SK-MEL-5 (cell line): Measurements from ENCODE around the gene PPP1R26. TPM values are rescaled to one million over a fixed set of nuclear protein-coding genes. Genes with fewer than 3 reads are reported as not detected.
"Not testable (repeated sequence)": the region's sequence is repeated elsewhere in the genome, so short reads cannot be mapped to it uniquely, and the experiment has no call there.

Experiments
- DNase-seq: peaks from one replicate; pipeline ENCODE4 v3.0.0-alpha.2; 2016; ENCODE audit warnings: low read depth, low spot score
- in situ Hi-C: cut with HindIII; loops from 2 replicates; pipeline ENCODE4 v1.10.0; 2016; ENCODE audit warnings: low sequenced_read_pairs, high pct_unique_total_duplicates, low pct_unique_long_range_greater_than_20kb
- total RNA-seq: library from RNA; depleted of rRNA; stranded (reverse); fragments of >200 nt; shearing (Covaris generic); gene quantifications from 2 replicates; pipeline ENCODE4 v1.2.3, GENCODE V29; 2014

PPP1R26 gene
- total RNA-seq, 1 experiment from 2014 or later: 24.4 TPM

DNA sequence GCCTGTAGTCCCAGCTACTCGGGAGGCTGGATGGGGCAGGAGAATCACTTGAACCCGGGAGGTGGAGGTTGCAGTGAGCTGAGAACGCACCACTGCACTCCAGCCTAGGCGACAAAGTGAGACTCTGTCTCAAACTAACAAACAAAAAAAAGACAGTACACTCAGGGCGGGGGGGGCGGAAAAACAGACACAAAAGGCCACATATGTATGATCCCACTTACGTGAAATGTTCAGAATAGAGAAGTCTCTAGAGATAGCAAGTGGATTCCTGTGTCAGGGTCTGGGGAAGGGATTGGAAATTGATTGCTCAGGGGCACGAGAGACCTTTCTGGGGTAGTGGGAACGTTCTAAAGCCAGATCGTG is 32.6 kb downstream of the PPP1R26 start:
- in situ Hi-C loops: no loop called here
- DNase-seq: no peak

DNA sequence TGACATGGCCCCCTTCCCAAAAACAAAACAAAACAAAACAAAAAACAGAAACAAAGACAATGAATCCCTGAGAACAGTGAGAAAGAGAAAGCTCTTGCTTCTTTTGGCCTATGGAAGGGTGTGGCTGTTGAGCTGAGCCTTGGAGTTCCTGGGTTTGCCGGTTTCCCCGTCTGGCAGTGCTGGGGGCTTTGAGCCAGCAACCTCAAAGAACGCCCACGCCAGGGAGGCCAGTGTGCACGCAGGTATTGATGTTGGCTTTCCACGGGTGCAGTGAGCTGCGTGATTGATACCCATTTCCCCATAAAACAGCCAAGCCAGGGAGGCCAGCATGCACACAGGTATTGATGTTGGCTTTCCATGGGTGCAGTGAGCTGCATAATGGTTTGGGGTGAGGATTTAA is 33.3 kb downstream of the PPP1R26 start:
- DNase-seq: no peak
- in situ Hi-C loops: no loop called here

DNA sequence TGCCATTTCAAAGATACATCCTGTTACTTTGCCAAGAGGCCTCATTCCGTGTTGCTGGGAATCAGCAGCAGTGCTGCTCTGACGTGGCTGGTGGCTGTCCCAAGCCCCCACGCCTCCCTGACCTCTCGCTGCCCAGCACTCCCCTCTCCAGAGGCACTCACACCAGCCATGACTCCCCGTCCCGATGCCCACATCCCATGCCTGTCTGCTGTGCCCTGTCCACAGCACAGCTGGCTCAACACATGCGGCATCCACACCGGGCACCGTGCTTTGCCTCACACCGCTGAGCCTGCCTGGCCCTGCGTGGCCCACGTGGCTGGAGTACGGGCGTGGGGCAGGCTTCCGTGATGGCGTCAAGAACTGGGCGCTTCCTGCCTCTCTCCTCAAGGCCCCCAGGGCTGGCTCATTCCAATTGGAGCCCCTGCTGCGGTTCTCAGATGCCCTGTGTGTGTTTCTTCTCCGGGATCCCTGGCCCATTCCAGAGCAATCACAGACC is 33.8 kb downstream of the PPP1R26 start:
- no peak for DNase-seq
- in situ Hi-C loops: no loop called here

DNA sequence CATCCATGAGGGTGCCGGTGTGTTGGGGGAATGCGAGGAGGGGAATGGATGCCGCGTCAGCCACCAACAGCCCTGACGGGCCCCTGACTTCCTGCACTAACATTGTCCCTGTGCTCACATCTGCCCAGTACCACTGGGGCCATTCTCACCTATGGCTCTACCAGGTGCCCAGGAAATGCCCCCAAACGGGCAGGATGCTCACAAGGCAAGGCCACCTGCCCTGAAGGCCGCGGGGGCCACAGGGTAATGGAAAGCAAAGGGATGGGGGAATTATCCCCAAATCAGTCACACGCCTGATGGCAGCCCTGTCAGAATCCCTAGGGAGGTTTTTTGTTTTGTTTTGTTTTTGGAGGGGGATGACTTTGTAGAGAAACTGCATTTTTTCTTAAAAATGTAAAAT is 34.3 kb downstream of the PPP1R26 start:
- DNase-seq, in situ Hi-C loops: not testable (repeated sequence)

- in situ Hi-C loops: no loop called here
- DNase-seq: no peak
These were observed 34.9 kb downstream of the PPP1R26 start for GRCh38 chr9:135514342-135515082.

DNA sequence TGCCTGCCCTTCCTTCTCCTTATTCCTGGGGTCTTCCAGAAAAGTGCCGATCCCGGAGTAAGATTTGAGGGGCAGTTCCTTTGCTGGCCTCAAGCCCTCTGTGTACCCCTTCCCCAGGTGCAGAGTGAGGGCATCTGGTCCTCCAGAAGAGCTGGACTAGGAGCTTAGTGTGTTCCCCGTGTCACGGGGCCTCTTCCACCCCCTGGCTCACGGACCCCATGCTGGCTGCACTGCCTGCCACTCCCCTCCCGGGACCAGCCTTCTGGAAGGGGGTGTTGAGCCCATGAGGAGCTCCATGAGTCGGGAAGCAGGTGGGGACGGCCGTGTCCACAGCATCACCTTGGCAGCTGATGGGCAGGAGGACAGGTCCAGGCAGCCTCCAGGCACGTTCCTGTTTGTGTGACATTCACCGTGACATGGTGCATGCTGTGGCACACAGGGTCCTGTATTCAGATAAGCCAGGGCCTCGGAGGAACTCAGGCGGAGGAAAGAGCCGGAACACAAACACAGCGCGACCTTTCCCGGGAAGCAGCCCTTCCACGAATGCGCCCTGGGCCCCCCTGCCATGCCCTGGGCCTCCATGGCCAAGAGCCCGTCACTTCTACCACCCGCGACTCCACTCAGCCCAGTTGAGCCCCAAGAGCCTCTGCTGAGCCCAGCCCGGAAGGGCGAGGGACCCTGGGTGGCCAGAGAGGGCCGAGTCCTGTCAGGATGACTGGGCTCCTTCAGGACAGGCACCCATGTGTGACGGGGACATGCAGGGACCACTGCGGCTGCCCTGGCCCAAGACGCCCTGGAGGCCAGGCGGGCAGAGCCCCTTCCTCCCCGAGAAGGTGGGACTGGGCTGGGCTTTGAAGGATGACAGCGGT is 35.7 kb downstream of the PPP1R26 start:
- in situ Hi-C loops: no loop called here
- no peak for DNase-seq

- DNase-seq: no peak
- in situ Hi-C loops: no loop called here
These were observed 36.7 kb downstream of the PPP1R26 start for GRCh38 chr9:135516132-135516860.

DNA sequence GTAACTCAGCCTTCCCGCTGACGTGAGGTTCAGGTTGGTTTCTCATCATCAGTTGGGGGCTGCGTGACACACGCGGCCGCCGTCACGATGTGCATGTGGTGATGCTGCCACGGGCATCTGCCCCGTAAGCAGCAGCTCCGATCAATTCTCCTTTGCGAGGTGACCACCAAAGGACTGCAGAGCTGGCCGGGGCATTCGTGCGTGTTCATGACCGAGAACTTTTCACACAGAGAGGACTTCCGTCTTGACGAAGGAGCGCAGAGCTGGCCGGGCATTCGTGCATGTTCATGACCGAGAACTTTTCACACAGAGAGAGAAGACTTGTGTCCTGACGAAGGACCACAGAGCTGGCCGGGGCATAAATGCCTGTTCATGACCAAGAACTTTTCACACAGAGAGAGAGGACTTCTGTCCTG is 37.8 kb downstream of the PPP1R26 start:
- in situ Hi-C loops: no loop called here
- DNase-seq: no peak

- in situ Hi-C loops: no loop called here
- no peak for DNase-seq
These were observed 39.8 kb downstream of the PPP1R26 start for GRCh38 chr9:135519179-135519971.

DNA sequence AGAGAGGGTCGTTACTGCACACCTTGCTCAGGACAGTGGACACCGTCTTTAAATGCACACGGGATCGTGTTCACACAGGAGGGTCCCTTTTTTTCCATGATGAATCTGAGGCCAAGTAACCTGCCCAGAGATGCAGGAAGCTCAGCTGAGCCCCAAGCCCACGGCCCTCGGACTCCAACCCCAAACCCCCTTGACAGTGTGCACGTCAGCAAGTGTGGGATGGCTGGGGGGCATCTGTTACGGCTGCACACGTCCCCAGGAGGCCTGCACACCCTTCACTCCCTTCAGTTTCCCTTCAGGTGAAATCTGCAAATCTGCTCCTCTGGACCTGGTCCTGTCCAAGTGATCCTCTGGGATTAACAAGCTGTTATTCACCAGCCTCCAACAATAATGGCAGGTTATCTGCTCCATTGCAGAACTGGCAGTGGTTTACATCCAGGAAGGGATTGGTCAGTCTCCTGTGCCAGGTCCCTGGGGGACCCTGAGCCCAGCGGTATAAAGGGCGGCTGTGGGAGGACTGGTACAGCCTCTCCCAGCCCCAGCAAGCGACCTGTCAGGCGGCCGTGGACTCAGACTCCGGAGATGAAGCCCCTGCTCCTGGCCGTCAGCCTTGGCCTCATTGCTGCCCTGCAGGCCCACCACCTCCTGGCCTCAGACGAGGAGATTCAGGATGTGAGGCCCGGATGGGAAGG is 41.5 kb downstream of the PPP1R26 start, which contains the start of gene LCN1:
Gene LCN1 (plus strand): TSS at position 525 of the 692 bp plus-strand sequence. CDS start 58 bp downstream, at position 583.
- no peak for DNase-seq
- in situ Hi-C loops: no loop called here

DNA sequence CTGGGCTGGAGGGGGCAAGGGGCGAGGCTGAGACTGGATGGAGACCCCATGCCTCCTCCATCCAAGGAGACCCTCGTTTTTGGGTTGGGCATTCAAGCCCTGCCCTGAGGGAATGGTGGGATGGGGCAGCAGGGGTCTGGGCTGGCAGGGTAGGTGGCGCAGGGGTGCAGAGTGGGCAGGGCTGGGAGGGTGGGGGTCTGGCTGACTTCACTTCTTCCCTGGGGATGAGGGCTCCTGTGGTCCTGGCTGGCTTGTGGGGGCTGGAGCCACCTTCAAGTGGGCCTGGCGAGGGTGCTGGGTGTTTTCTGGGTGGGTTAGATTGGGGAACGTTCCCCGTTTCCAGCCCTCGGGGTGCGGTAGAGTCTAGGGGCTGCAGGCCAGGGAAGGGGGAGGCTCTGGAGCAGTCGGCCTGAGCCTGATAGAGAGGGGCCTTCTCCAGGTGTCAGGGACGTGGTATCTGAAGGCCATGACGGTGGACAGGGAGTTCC is 42.1 kb downstream of the PPP1R26 start:
- in situ Hi-C loops: no loop called here
- DNase-seq: no peak

DNA sequence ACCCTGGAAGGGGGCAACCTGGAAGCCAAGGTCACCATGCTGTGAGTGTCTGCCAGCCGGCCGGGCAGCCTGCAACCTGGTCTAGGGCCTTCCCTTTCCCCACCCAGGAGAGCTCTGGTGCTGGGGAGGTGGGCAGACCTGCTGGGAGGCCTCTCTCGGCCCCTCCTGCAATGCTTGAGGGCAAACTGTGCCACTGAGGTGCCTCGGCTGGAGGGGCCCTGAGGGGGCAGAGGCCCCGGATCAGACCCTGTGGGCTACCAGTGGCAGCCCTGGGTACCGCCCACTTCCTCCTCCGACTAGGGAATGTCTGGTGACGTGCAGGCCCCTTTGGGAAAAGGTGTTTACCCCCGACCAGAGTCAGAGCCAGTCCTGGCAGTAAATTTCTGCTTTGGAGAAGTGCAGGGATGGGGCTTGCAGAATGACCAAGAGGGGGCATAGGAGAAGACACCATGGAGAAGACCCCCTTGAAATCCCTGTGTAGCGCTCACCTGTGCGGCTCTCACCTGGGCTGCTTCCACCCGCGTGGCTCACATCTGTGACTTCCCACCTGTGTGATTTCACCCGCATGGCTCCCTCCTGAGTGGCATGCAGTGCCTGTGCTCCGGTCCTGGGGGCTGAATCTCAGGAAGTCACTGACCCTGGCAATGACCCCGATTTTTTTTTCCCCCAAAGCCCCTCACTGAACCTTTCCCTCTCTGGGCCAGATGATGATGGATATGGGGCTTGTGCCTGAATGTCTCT is 42.7 kb downstream of the PPP1R26 start:
- in situ Hi-C loops: no loop called here
- DNase-seq: no peak

DNA sequence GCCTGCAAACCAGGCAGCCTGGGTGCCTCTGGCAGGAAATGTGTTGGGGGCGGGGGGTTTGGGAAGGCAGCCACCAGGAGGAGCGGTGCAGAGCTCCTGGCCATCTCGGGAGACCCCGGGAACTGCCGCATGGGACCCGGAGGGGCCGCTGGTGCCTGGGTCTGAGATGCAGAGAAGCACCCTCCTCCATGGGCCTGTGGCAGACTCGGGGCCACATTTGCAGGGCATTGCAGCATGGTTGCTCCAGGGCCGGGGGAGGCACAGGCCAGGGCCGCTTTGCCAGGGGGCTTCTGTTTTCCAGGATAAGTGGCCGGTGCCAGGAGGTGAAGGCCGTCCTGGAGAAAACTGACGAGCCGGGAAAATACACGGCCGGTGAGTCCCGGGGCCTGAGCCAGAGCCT is 43.3 kb downstream of the PPP1R26 start:
- in situ Hi-C loops: no loop called here
- no peak for DNase-seq

DNA sequence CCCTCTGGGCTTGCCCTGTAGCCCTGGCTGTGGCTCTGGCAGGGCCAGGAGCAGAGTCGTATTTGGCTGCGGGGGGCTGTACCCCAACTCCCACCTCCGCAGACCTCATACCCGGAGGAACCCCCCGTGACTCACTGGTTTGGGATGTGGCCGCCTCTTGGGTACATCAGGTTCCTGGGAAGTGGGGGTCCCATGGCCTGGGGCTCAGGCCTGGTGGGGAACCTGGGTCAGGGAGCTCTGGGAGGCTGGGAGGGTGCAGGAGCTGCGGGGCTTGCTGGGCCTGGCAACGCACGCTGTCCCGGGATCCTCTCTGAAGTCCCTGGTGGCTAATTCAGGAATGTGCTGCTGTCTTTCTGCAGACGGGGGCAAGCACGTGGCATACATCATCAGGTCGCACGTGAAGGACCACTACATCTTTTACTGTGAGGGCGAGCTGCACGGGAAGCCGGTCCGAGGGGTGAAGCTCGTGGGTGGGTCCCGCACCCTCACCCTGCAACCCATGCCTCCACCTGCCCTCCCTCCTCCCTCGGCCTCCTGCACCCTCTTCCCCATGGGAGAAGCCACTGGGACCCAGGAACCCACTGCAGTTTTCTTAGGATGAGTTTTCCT is 44.0 kb downstream of the PPP1R26 start:
- in situ Hi-C loops: no loop called here
- DNase-seq: no peak

GRCh38 chr9:135524130-135524861 is 44.7 kb downstream of the PPP1R26 start:
- no peak for DNase-seq

More at GRCh38 chr9:135524130-135524861, 44.7 kb downstream of the PPP1R26 start:
- in situ Hi-C loops: no loop called here
